MV-4-11 (cell line): ENCODE results near the gene KRT4.
A peak's percentile ranks its signal among the peaks of the same experiment; 100 is the strongest.
"Not testable (repeated sequence)": the region's sequence is repeated elsewhere in the genome, so short reads cannot be mapped to it uniquely, and the experiment has no call there.

Source experiments
- DNase-seq: peaks from one replicate; lab custom pipeline; 2025; lab: John Stamatoyannopoulos, UW

KRT4 gene

DNA sequence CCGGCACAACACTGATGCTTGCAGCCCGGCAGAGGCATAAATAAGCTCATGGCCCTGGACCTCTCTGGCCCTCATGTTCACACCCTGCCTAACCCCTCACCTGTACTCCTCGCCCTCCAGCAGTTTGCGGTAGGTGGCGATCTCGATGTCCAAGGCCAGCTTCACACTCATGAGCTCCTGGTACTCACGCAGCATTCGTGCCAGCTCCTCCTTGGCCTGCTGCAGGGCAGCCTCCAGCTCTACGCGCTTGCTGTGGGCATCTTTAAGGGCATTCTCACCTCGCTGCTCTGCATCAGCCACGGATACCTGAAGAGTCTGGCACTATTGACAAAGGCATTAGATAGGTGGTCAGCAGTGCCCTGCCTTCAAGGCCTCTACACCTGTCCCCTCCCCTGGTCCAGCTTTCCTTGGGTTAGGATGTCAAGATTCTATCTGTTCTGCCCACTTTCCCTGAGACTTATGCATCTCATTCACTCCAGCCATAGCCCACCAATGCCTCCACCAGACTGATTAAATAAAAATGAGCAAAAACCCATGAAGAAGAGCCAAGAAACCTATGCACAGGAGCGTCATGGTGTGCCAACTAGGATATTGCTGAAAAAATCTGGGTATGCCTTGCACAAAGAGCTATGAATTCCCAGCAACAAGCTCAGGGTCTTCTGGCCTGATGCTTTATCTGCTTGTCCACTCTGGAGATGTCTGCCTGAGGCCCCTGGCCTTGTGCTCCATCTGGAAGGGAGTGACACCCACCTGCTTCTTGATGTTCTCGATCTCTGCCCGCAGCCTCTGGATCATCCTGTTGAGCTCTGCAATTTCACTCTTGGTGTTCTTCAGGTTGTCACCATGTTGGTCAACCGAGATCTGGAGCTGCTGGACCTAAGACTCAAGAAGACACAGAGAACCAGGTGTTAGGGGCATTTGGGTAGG is 6.1 kb downstream of the KRT4 start:
- no peak for DNase-seq

- no peak for DNase-seq
Observed at GRCh38 chr12:52806821-52807543, 6.9 kb downstream of the KRT4 start.

DNA sequence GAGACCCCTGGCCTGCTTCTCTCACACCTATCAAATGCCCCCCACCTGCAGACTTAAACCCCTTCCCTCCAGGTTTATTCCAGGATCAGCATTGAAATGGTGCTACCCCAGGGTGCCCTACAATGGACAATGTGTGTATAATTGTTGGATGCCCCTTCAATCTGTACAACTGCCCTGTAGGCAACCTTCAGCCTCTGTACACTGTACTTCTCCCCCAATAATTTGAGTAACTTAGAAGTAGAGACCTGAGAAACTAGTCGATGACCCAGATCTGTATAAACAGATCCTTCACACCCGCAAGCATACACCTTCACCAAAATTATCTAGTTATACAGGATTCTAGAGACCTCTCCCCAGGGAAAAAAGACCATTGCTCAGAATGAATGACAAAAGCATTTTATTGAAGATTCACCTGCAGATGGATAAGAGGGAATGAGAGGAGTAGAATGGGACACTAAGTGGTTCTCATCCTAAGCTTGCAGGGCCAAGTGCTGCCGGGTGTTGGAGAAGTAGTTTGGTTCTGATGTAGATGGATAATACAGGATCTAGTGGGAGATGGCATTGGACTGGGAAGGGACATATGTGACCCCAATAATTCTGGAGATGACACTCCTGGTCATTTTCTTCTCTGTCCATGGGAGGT is 7.6 kb downstream of the KRT4 start:
- DNase-seq: no peak

DNA sequence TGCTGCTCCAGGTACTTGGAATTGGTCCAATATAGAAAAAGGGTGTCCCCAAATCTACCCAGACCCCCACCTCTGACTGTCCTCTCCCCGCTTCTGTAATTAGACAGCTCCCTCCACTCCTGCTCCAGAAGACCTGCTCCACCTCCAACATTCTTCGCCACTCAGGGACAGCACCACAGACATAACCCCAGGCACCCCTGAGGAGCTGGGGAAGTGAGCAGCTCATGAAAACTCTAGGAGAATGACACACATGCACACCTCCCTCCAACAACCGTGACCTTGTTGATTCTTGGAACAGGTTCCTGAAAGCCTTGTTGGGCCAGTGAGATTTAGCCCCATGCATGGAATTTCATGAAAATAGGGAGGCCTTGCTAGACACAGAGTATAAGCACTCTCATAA is 8.2 kb downstream of the KRT4 start:
- no peak for DNase-seq

DNA sequence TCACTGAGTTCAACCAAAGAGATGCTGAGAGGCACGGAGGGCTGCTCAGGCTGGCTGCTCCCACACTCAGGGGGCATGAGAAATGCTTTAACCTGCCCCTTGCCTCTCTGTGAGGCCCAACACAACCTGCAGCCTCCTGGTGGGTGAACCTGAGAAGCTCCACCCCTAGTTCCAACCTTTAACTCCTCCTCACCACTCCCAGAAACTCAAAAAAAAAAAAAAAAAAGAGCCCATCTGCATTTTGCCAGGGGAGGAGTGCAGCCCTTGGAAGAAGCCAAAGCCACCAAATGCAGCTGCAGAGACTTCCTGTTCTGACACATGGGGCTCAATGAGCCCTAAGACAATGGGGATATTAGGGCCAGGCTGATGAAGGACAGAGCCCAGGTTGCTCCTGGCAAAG is 8.9 kb downstream of the KRT4 start:
- DNase-seq: peak; percentile 34

GRCh38 chr12:52802442-52802841 is 11.5 kb downstream of the KRT4 start:
- no peak for DNase-seq

- no peak for DNase-seq
Observed at GRCh38 chr12:52801773-52802172, 12.1 kb downstream of the KRT4 start.

GRCh38 chr12:52800259-52800917 is 13.5 kb downstream of the KRT4 start:
- no peak for DNase-seq

- DNase-seq: no peak
Observed at GRCh38 chr12:52799505-52800211, 14.3 kb downstream of the KRT4 start.

DNA sequence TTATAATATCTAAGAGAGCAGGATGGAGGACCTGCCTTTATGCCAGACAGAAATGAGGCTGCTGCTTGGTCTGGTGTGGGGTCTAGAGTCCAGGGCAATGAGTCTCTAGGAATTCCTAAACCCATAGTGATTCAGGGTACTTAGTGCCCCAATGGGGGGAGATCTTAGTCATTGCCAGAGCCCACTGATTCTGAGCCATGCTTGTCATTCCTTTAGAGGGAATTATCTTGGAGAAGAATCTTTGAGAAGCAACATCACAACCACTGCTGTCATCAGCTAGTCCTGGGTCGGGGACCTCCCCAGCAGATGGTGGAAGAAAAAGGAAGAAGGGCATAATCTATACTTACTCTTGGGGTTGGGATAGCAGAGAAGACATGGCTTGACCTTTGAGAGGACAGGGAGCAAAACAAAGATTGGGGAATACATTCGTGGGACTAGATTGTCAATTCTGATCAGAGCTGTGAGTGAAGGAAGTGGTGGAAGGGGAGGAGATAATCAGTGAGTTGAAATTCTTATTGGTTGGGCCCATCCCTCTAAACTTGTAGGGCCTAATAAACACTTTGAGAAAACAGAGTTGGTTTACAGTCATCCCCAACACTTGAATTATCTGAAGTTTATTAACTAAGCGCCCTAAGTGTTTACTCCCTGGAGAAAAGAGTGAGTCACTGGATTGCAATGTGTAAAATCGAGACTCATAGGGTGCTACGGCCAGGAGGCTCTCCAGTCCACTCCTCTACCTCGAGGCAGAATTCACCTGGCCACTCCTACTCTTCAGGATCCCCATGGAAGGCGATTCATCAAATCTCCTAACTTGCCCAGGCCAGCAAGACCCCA is 15.0 kb downstream of the KRT4 start:
- no peak for DNase-seq

- DNase-seq: no peak
Observed at GRCh38 chr12:52798003-52798670, 15.8 kb downstream of the KRT4 start.

GRCh38 chr12:52797529-52797894 is 16.4 kb downstream of the KRT4 start:
- no peak for DNase-seq

DNA sequence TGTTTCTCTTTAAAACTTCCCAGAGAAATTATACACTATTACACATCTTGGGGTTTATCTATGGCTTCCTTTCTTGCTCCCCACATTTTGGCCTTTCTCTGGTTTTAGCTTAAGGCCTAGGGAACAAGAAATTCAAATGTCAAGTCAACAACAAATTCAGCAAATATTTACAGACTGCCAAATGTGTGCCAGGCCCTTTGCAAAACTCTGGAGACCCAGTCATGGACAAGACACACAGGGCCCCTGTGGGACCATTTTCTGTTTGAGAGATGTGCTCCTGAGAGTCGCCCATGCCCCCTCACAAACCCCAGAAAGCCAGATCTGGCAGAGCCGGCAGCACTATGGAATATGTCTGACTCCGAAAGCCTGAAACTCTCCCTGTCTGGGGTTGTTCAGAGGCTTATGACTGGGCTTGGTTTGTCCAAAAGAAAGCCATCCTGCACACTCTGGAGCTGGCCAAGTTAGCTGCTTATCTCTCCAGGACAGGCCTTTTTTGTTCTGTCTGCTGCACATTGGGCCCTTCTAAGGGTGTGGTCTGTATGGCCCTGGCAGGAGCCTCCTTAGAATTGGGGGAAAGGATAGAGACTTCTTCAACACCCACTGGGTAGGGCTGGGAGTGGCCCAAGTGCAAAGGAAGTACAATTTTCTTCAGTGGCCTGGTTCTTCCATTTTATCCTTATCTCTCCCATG is 16.9 kb downstream of the KRT4 start:
- no peak for DNase-seq

- DNase-seq: no peak
Observed at GRCh38 chr12:52796429-52796794, 17.5 kb downstream of the KRT4 start.

GRCh38 chr12:52795694-52796428 is 18.1 kb downstream of the KRT4 start, which contains the start of gene KRT3:
Gene KRT3, minus strand, starts transcription at chr12:52796117. Its CDS starts 75 bp downstream, at chr12:52796042.
- no peak for DNase-seq

GRCh38 chr12:52795332-52795674 is 18.6 kb downstream of the KRT4 start:
- not testable (repeated sequence) for DNase-seq

GRCh38 chr12:52794479-52795331 is 19.2 kb downstream of the KRT4 start:
- DNase-seq: peak; percentile 22
